Motor neuron (in vitro differentiated cells): ENCODE data around the gene LYSMD1. TPM values are rescaled to one million over a fixed set of nuclear protein-coding genes. Genes with fewer than 3 reads are reported as not detected.
"Not testable (repeated sequence)": the region's sequence is repeated elsewhere in the genome, so short reads cannot be mapped to it uniquely, and the experiment has no call there.

ENCODE experiments used
- ATAC-seq, 8 experiments: fragments of 200-7000 bp; cut with Tn5 transposase; replicated peaks in 6 of 8; 2 replicates each; pipeline ENCODE4 v1.8.0; 2021; ENCODE audit warnings: mild to moderate bottlenecking in 8 of 8, moderate library complexity in 8 of 8
- H3K27ac ChIP-seq, 2 donors: fragments of 250-450 bp; sonication (Bioruptor Pico); 2 replicates each; pipeline ENCODE4 v1.9.0; 2021; ENCODE audit warnings: antibody characterized with exemption in 2 of 2, mild to moderate bottlenecking in 2 of 2, moderate library complexity in 1 of 2
- H3K4me1 ChIP-seq, 2 donors: fragments of 250-450 bp; sonication (Bioruptor Pico); replicated peaks in 1 of 2; 2 replicates each; pipeline ENCODE4 v1.6.1; 2021; ENCODE audit warnings: antibody characterized with exemption in 2 of 2, mild to moderate bottlenecking in 2 of 2, moderate library complexity in 1 of 2
- H3K4me3 ChIP-seq, 5 donors: fragments of 250-450 bp; sonication (Bioruptor Pico); 2 replicates each; pipeline ENCODE4 v1.9.0; 2021; ENCODE audit warnings: antibody characterized with exemption in 5 of 5, mild to moderate bottlenecking in 5 of 5, moderate library complexity in 4 of 5
- WGBS, 10 experiments: fragments of 450-650 bp; shearing (Covaris generic); methylation state at CpG; one replicate each; pipeline ENCODE4 v1.0.0; 2022; 5-methylcytosine and 5-hydroxymethylcytosine counted together
- in situ Hi-C, 9 experiments: fragments of 400-800 bp; cut with MboI; loops; one replicate each; pipeline ENCODE4 v1.15.0; 2021; ENCODE audit warnings: low sequenced_read_pairs in 9 of 9, low pct_unique_long_range_greater_than_20kb in 2 of 9; ENCODE audit not compliant: unreplicated experiment in 9 of 9
- total RNA-seq, 8 experiments: library from RNA; unstranded; fragments of 300-600 nt; gene quantifications; 2 replicates each; pipeline versions ENCODE4 v1.2.3 to v1.2.4, GENCODE V29; 2022

LYSMD1 gene, protein sequence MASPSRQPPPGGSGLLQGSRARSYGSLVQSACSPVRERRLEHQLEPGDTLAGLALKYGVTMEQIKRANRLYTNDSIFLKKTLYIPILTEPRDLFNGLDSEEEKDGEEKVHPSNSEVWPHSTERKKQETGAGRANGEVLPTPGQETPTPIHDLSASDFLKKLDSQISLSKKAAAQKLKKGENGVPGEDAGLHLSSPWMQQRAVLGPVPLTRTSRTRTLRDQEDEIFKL
- total RNA-seq, result 10 to 100 TPM in 5 of 8 experiments, 1 to 10 TPM in 3; 4.4 to 31.2 (median 18.1) TPM

DNA sequence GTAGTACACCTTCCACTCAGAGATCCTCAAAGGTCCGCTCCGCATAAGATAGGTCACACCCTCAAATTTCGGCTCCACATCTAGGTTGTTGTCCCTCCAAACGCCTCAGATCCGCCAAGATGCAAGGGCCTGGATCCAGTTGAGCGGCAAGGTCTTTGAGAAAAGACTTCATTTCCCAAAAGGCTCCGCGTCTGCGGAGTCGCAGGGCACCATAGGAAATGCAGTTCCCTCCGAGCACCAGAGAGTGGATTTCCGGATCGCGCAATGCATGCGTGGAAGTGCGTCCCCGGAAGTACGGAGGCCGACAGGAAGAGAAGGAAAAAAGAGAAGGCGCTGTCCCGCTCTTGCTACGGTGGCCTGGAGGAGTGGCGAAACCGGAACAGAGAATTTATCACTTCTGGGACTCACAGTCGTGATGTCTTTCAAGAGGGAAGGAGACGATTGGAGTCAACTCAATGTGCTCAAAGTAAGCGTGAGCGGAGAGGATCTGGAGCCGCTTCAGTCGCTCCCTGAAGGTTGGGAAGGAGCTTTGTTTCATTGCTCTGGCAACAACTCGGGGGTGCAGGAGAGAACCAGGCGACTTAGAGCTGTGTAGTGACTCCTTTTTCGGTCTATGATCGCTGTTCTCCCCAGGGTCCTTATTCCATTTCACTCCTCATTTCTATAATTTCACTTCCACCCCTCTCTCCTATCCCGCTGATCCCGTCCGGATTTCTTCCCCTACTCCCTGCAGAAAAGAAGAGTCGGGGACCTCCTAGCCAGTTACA, at the start of gene LYSMD1, which contains the start of gene SCNM1:
LYSMD1 (minus strand) TSS at position 165 of the 767 bp plus-strand sequence. CDS start 644 bp downstream, outside the sequence.
SCNM1 (plus strand) TSS at position 407 of the 767 bp plus-strand sequence; CDS start at position 416, 9 bp downstream.
- 0 to 10% (median 0%) methylated on average over 4 to 32 of the region's 38 CpGs; no CpG with 5 or more reads in 1 of the 10 experiments for WGBS, 10 experiments
- Histone ChIP-seq H3K27ac (peak within 1 kb of the TSS; percentile 78 to 85), H3K4me3 (peak within 1 kb of the TSS; percentile 58 to 79 (median 77)), H3K4me1 (peaks cover 12 to 13% of the 10 kb centered on the region in 2 donors)
- peak; percentile 75 to 93 (median 90) for ATAC-seq
- in situ Hi-C loops, result loop anchor here in 1 of 9 experiments (25.0 kb wide), 1 partner anchor 104 kb away; the partner anchor contains the start of genes CDC42SE1, GABPB2 and MLLT11

DNA sequence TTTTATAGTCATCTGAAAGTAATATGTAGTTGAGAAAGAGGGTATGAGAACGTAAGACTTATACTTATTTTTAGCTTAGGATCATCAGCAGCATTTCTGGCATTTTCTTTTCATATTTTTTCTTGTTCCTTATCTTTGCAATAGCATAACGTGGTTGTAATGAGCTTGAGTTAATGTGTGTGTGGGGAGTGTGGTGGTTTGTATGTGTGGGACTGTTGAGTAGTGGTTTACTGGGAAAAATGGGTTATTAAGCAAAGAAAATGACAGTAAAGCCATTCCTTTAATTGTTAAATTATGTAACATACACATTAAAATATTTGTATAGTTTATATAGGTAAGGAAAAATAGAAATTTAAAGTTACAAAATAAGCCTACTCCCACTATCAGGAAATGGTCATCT, 47.9 kb upstream of the LYSMD1 start:
- no peak overlapping the region for H3K4me3 ChIP-seq
- ATAC-seq, result no peak
- in situ Hi-C loops, result no loop called here
- 0 to 90% (median 45%) methylated on average over 1 to 2 of the region's 2 CpGs for WGBS, 10 experiments
- H3K27ac ChIP-seq, result no peak overlapping the region
- no peaks in the 10 kb centered on the region for H3K4me1 ChIP-seq

DNA sequence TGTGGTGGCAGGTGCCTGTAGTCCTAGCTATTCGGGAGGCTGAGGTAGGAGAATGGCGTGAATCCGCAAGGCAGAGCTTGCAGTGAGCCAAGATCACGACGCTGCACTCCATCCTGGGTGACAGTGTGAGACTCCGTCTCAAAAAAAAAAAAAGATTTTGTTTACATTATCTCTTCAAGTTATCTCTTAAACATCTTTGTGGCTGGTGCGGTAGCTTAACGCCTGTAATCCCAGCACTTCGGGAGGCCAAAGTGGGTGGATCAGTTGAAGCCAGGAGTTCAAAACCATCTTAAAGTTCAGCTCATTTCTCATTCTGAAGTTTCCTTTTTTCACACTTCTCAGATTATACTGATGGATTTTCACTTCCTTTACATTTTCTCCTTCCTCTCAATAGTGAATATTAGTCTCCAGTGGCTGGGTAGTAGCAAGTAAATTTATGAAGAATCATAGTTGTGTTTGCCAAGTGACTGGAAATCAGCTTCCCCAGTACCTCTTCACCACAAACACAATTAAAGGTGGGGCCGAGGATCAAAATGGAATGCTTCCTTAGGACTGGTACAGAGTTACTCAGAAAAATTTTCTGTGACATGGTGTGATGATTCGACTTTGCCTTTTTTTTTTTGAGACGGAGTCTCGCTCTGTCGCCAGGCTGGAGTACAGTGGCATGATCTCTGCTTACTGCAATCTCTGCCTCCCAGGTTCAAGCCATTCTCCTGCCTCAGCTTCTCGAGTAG, 46.4 kb upstream of the LYSMD1 start:
- no peak overlapping the region for H3K27ac ChIP-seq
- H3K4me3 ChIP-seq, result no peak overlapping the region
- no peaks in the 10 kb centered on the region for H3K4me1 ChIP-seq
- in situ Hi-C loops, result no loop called here
- 83 to 100% (median 96%) methylated on average over 1 to 15 of the region's 15 CpGs for WGBS, 10 experiments
- no peak for ATAC-seq

DNA sequence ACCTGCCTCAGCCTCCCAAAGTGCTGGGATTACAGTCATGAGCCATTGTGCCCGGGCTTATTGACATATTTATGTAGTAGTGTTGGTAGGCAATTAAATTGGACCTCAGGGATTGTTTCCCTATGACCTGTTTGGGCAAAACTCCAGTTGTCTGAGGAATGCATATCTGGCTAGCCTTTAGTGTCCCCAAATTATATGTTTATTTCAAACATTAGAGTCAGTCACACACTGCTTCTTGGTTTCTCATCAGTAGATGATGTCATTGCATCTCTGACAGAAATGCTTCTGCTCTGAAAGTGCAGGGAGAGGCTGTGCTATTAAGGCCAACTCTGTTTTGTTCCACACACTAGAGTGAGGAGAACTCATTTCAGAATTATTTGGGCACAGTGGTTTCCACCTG, 45.1 kb upstream of the LYSMD1 start:
- Histone ChIP-seq H3K4me1 (no peaks in the 10 kb centered on the region), H3K4me3 (no peak overlapping the region), H3K27ac (no peak overlapping the region)
- peak in 1 of 8 experiments; percentile 43 for ATAC-seq
- 67 to 100% (median 100%) methylated on average over 1 of the region's 1 CpG; no CpG with 5 or more reads in 4 of the 10 experiments for WGBS, 10 experiments
- in situ Hi-C loops, result no loop called here

DNA sequence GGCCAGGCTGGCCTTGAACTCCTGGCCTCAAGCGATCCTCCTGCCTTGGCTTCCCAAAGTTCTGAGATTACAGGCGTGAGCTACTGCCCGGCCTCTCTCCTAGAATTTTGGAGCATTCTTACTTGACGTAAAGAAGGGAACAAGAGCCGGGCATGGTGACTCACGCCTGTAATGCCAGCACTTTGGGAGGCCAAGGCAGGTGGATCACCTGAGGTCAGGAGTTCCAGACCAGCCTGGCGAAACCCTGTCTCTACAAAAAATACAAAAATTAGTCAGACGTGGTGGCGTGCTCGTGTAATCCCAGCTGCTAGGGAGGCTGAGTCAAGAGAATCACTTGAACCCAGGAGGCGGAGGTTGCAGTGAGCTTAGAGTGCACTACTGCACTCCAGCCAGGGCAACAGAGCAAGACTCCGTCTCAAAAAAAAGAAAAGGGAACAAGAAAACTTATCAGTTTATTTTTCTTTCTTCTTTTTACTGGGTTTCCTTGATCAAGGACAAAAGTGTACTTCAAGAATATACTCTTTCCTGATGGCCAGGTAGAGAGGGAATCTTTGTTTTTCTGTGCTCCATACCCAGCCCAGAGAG, 39.8 kb upstream of the LYSMD1 start:
- ATAC-seq, H3K27ac ChIP-seq, in situ Hi-C loops, H3K4me3 ChIP-seq: not testable (repeated sequence)
- 70 to 100% (median 96%) methylated on average over 2 to 10 of the region's 12 CpGs; no CpG with 5 or more reads in 4 of the 10 experiments for WGBS, 10 experiments
- H3K4me1 ChIP-seq, result peaks cover 13 to 15% of the 10 kb centered on the region in 2 donors

DNA sequence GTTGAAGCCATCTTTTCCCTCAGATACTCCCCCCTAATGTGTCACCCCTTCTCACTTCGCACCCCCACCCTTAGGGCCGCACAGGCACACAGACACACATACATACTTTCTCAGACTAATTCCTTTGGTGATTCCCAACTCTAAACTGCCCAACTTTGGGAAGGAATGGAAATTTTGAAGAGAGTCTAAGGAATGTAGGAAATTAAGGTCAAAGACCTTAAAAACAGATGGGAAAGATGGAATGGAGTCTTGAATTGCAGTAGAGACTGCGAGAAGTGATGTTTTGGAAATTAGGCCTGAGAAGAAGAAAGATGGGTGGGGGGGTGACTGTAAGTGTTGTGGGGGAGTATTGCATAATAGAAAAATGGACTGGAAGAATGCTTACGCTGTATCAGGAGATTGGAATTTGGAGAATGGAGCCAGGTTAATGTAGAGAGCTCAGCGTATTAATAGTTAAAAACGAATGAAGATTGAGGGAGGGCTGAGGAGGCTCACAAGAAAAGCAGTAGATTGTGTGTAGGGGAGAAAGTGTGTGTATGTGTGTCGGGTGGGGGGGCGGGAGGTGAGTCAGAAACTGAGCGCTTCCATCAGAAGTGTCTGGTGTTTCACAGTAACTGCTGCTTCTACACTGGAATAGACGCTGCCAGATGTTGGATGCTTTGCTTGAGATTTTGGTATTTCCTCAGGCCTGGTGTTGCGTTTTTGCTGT, 34.3 kb upstream of the LYSMD1 start:
- Histone ChIP-seq H3K4me3 (peak overlapping the region; percentile 63 to 92 (median 76)), H3K4me1 (peaks cover 18 to 19% of the 10 kb centered on the region in 2 donors), H3K27ac (no peak overlapping the region)
- in situ Hi-C loops, result no loop called here
- WGBS, 10 experiments, result 0 to 27% (median 13%) methylated on average over 2 to 8 of the region's 11 CpGs; no CpG with 5 or more reads in 4 of the 10 experiments
- ATAC-seq, result no peak

DNA sequence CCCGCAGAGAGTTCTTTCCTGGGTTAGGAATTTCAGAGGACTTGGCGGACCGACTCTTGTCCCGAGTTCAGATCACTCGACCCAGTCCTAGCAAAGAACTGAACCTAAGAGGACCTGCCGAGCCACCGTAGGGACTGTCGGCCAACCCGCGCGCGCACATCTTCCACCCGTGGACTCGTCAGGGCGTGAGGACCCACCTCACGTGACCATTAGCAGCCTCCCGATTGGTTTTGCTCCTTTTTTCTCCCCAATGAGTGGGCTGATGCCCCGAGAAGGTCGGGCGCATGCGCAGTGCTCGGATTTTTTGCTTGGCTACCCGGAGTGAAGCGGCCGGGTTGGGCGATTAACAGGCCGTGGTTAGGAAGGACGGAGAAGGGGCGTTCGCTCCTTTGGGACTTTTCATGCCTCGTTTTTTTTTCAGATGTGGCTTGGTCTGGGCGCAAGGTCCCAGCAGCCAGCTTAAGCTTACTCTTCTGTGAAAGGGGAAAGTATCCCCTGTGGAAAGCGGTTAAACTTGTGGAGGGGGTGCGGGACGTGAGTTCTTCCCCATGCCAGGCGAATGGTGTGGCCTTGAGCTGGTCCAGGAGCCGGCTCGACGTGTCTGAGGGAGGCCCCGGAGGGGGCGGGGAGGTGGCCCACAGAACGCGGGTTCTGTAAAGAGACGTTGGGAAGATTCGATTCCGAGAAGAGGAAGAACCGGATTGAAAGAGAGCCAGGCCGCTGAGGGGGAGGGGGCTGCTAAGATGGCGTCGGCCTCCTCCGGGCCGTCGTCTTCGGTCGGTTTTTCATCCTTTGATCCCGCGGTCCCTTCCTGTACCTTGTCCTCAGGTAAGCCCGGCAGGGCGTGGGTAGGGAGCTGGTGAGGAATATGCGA, 32.8 kb upstream of the LYSMD1 start, which contains the start of gene PIP5K1A:
PIP5K1A (plus strand) TSS at position 299 of the 874 bp plus-strand sequence; CDS start at position 744, 445 bp downstream.
- in situ Hi-C loops, result no loop called here
- Histone ChIP-seq H3K27ac (peak within 1 kb of the TSS; percentile 83 to 92), H3K4me1 (peaks cover 15 to 18% of the 10 kb centered on the region in 2 donors), H3K4me3 (peak within 1 kb of the TSS; percentile 63 to 92 (median 76))
- 0 to 5% (median 2%) methylated on average over 2 to 41 of the region's 60 CpGs; no CpG with 5 or more reads in 2 of the 10 experiments for WGBS, 10 experiments
- peak; percentile 61 to 97 (median 94) for ATAC-seq

DNA sequence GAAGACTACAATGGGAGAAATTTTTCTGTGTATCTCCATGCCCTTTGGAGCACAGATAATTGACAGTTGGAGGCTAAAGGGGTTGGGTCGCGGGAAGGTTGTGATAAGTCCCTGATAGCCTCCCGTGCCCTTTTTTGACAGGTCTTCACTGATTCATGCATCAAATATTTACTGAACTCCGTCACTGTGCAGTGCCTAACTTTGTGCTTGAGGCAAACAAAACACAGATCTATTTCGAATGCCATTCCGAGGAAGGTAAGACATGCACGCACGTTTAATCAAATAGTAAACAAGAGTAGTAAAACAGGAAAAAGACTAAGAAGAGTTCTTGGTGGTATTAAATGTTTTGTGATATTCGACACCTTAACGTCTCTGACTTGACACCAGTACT, 32.2 kb upstream of the LYSMD1 start:
- ATAC-seq, result no peak
- in situ Hi-C loops, result no loop called here
- WGBS, 10 experiments, result 2 to 51% (median 10%) methylated on average over 2 to 10 of the region's 10 CpGs; no CpG with 5 or more reads in 1 of the 10 experiments
- peak overlapping the region; percentile 63 to 92 (median 76) for H3K4me3 ChIP-seq
- H3K27ac ChIP-seq, result peak overlapping the region in 1 of 2 donors; percentile 34
- peaks cover 15 to 18% of the 10 kb centered on the region in 2 donors for H3K4me1 ChIP-seq

DNA sequence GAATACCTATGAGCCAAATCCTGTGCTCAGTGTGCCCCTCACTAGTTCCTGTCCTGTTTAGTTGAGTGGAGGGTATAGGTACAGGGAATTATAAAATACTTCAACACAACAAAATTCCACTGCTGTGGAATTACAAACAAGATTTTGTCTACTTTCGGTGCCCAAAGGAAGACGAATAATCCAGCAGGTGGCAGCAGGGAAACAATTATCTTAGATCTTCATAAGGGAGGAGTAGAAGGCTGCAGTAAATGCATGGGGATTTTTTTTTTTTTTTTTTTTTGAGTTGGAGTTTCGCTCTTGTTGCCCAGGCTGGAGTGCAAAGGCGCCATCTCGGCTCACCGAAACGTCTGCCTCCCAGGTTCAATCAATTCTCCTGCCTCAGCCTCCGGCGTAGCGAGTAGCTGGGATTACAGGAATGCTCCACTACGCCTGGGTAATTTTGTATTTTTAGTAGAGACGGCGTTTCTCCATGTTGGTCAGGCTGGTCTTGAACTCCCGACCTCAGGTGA, 30.6 kb upstream of the LYSMD1 start:
- Histone ChIP-seq H3K4me1 (peaks cover 13 to 14% of the 10 kb centered on the region in 2 donors), H3K4me3 (no peak overlapping the region), H3K27ac (no peak overlapping the region)
- 5 to 54% (median 44%) methylated on average over 4 to 12 of the region's 14 CpGs; no CpG with 5 or more reads in 3 of the 10 experiments for WGBS, 10 experiments
- in situ Hi-C loops, result no loop called here
- peak in 7 of 8 experiments; percentile 10 to 60 (median 13) for ATAC-seq

DNA sequence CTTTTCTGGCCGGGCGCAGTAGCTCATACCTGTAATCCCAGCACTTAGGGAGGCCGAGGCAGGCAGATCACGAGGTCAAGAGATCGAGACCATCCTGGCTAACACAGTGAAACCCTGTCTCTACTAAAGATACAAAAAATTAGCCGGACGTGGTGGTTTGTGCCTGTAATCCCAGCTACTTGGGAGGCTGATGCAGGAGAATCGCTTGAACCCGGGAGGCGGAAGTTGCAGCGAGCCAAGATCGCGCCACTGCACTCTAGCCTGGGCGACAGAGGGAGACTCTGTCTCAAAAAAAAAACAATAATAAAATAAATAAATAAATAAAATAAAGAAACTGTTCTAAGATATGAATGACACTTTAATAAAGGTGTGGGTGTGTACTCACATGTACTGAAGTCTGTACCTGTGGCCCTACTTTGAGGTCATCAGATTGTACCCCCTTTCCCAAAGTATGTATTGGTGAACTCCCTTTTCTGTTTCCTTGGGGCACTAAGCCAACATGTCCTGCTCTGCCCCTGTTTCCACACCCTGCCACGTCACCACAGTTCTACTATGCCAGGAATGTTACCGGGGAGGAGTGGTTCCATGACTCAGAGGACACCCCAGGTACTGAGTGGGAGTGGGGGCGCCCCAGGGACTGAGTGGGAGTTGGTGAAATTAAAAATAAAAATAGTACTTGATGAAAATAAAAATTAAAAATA, 29.3 kb upstream of the LYSMD1 start:
- ATAC-seq, result peak in 3 of 8 experiments; percentile 15 to 34 (median 20)
- 55 to 92% (median 78%) methylated on average over 8 to 17 of the region's 17 CpGs; no CpG with 5 or more reads in 2 of the 10 experiments for WGBS, 10 experiments
- H3K4me3 ChIP-seq, in situ Hi-C loops, H3K4me1 ChIP-seq, H3K27ac ChIP-seq: not testable (repeated sequence)
